Gastroesophageal sphincter (tissue), 3 donors: ENCODE data around the gene BGN.

Experiments used
- EP300 ChIP-seq: sonication (generic); formaldehyde crosslinking; IDR thresholded peaks from one replicate; pipeline ENCODE4 v1.6.1; 2017; ENCODE audit warnings: antibody characterized with exemption, mild to moderate bottlenecking
- POLR2A ChIP-seq, 2 donors: fragments of 450-650 bp; IDR thresholded peaks; one replicate each; pipeline ENCODE4 v1.6.1; 2017; ENCODE audit warnings: antibody characterized with exemption in 2 of 2, mild to moderate bottlenecking in 2 of 2, moderate library complexity in 1 of 2
- TF ChIP-seq, protein P1 (sequence below), 4 experiments: fragments of 200-600 bp in 2 of 4; fragments of 450-650 bp in 2 of 4; sonication (generic) in 1 of 4; IDR thresholded peaks; one replicate each; pipeline ENCODE4 v1.5.1; 2017 to 2019; ENCODE audit warnings: antibody characterized with exemption in 4 of 4, mild to moderate bottlenecking in 2 of 4, moderate library complexity in 2 of 4

DNA sequence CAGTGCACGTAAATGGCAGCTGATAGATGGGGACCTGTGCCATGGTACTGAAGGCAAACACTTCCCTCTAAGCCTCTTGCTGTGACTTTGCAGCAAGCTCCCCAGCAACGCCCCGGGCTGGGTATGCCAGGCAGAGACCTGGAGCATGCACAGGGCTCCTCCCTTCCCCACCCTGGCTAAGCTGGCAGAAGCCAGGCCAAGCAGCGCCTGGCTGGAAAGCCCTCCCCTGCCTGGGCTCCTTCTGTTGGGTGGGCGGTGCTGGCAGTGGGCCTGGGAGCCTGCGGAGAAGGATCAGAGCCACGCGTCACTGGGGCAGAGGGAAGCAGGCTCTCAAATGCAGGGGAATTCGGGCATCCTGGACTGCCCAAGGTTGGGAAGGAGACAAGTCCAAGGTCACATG, 26.3 kb downstream of the BGN start:
- TF ChIP-seq, protein P1, sequence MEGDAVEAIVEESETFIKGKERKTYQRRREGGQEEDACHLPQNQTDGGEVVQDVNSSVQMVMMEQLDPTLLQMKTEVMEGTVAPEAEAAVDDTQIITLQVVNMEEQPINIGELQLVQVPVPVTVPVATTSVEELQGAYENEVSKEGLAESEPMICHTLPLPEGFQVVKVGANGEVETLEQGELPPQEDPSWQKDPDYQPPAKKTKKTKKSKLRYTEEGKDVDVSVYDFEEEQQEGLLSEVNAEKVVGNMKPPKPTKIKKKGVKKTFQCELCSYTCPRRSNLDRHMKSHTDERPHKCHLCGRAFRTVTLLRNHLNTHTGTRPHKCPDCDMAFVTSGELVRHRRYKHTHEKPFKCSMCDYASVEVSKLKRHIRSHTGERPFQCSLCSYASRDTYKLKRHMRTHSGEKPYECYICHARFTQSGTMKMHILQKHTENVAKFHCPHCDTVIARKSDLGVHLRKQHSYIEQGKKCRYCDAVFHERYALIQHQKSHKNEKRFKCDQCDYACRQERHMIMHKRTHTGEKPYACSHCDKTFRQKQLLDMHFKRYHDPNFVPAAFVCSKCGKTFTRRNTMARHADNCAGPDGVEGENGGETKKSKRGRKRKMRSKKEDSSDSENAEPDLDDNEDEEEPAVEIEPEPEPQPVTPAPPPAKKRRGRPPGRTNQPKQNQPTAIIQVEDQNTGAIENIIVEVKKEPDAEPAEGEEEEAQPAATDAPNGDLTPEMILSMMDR (IDR thresholded peaks at IDR 0.05): no peak
- TF ChIP-seq POLR2A (IDR thresholded peaks at IDR 0.05): no peak
- TF ChIP-seq EP300: no peak
